Activated CD8-positive, alpha-beta T cell treated with anti-CD3 and anti-CD28 coated beads for 36 hours (primary cell): ENCODE measurements around the gene CRIP2. TPM values are rescaled to one million over a fixed set of nuclear protein-coding genes. Genes with fewer than 3 reads are reported as not detected.

ENCODE experiments used
- ATAC-seq: fragments of 200-7000 bp; cut with Tn5 transposase; one replicate; pipeline ENCODE4 v1.10.0; 2021; ENCODE audit warnings: mild to moderate bottlenecking, moderate library complexity
- CTCF ChIA-PET: fragments of 350-600 bp; sonication (Branson Sonifier 250); formaldehyde crosslinking; loops from one replicate; lab custom pipeline; 2021; ENCODE audit warnings: antibody characterized with exemption; lab: Charles Lee
- POLR2A ChIA-PET: fragments of 350-600 bp; sonication (Branson Sonifier 250); formaldehyde crosslinking; loops from one replicate; lab custom pipeline; 2021; ENCODE audit warnings: antibody characterized with exemption; lab: Charles Lee
- DNase-seq: peaks from one replicate; pipeline ENCODE4 v3.0.0-alpha.2; 2020
- H3K27ac Mint-ChIP-seq: one replicate; pipeline ENCODE4 v1.8.0; 2021; ENCODE audit warnings: mild to moderate bottlenecking, mixed read lengths
- H3K27me3 Mint-ChIP-seq: one replicate; pipeline ENCODE4 v1.8.0; 2021; ENCODE audit warnings: mixed read lengths
- H3K36me3 Mint-ChIP-seq: one replicate; pipeline ENCODE4 v1.8.0; 2021; ENCODE audit warnings: low read depth, mixed read lengths
- H3K4me1 Mint-ChIP-seq: one replicate; pipeline ENCODE4 v1.8.0; 2021; ENCODE audit warnings: low read depth, mixed read lengths
- H3K4me3 Mint-ChIP-seq: one replicate; pipeline ENCODE4 v1.8.0; 2021; ENCODE audit warnings: mild to moderate bottlenecking, moderate library complexity, mixed read lengths
- H3K9me3 Mint-ChIP-seq: one replicate; pipeline ENCODE4 v1.8.0; 2021; ENCODE audit warnings: mixed read lengths
- intact Hi-C: fragments of 100-400 bp; cut with micrococcal nuclease; formaldehyde crosslinking; loops from one replicate; pipeline ENCODE4 v1.10.0; 2022
- total RNA-seq, 2 experiments: library from RNA; stranded (reverse); gene quantifications; one replicate each; pipeline ENCODE4 v1.2.3, GENCODE V29; 2021
- TF ChIP-seq, protein P1 (sequence below): fragments of 200-600 bp; IDR thresholded peaks from one replicate; pipeline ENCODE4 v1.8.0; 2022; ENCODE audit warnings: antibody characterized with exemption, mild to moderate bottlenecking

The CRIP2 gene
- total RNA-seq, 2 experiments from 2014 or later = 0.45 TPM; not detected in 1

GRCh38 chr14:105490572-105491365, 16.1 kb downstream of the CRIP2 start, which contains the start of gene TEDC1:
Gene TEDC1 (plus strand): TSS chr14:105491246. CDS start chr14:105491376, 130 bp downstream.
- H3K36me3 Mint-ChIP-seq = no peaks in the 10 kb centered on the region
- DNase-seq = peak; percentile 100
- ChIA-PET CTCF (interaction anchor here (1.0 to 4.3 kb wide), 21 partner anchors 9 to 672 kb away, joined by 3 to 84 read pairs (median 5); partner anchors contain the start of genes BRF1 and BTBD6), POLR2A (interaction anchor here (1.0 to 3.3 kb wide), 6 partner anchors 9 to 119 kb away, joined by 3 to 24 read pairs (median 3); no protein-coding TSS in a partner anchor)
- H3K4me1 Mint-ChIP-seq = peaks cover 24% of the 10 kb centered on the region
- H3K9me3 Mint-ChIP-seq = no peaks in the 10 kb centered on the region
- peak; percentile 77 for ATAC-seq
- H3K4me3 Mint-ChIP-seq = peak within 1 kb of the TSS; percentile 77
- no peaks in the 10 kb centered on the region for H3K27me3 Mint-ChIP-seq
- intact Hi-C loops = no loop called here
- peak within 1 kb of the TSS; percentile 90 for H3K27ac Mint-ChIP-seq
- TF ChIP-seq, protein P1, sequence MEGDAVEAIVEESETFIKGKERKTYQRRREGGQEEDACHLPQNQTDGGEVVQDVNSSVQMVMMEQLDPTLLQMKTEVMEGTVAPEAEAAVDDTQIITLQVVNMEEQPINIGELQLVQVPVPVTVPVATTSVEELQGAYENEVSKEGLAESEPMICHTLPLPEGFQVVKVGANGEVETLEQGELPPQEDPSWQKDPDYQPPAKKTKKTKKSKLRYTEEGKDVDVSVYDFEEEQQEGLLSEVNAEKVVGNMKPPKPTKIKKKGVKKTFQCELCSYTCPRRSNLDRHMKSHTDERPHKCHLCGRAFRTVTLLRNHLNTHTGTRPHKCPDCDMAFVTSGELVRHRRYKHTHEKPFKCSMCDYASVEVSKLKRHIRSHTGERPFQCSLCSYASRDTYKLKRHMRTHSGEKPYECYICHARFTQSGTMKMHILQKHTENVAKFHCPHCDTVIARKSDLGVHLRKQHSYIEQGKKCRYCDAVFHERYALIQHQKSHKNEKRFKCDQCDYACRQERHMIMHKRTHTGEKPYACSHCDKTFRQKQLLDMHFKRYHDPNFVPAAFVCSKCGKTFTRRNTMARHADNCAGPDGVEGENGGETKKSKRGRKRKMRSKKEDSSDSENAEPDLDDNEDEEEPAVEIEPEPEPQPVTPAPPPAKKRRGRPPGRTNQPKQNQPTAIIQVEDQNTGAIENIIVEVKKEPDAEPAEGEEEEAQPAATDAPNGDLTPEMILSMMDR = peak; percentile 84

- Mint-ChIP-seq H3K27ac (peak overlapping the region; percentile 90), H3K4me3 (peak overlapping the region; percentile 77), H3K4me1 (peaks cover 20% of the 10 kb centered on the region), H3K36me3 (no peaks in the 10 kb centered on the region), H3K27me3 (no peaks in the 10 kb centered on the region), H3K9me3 (no peaks in the 10 kb centered on the region)
- intact Hi-C loops = no loop called here
- CTCF ChIA-PET = interaction anchor here (0.7 to 4.3 kb wide), 6 partner anchors 9 to 121 kb away, joined by 3 to 80 read pairs (median 4); no protein-coding TSS in a partner anchor
- POLR2A ChIA-PET = interaction anchor here (0.7 to 3.3 kb wide), 5 partner anchors 10 to 116 kb away, joined by 3 to 24 read pairs (median 3); no protein-coding TSS in a partner anchor
- DNase-seq = peak; percentile 94
- ATAC-seq = peak; percentile 38
- TF ChIP-seq, protein P1 = no peak
These were observed 16.8 kb downstream of the CRIP2 start for GRCh38 chr14:105491366-105491973.

GRCh38 chr14:105492031-105492970, 17.7 kb downstream of the CRIP2 start:
- Mint-ChIP-seq H3K36me3 (no peaks in the 10 kb centered on the region), H3K4me3 (peak overlapping the region; percentile 77), H3K4me1 (peaks cover 17% of the 10 kb centered on the region), H3K27ac (peak overlapping the region; percentile 85), H3K27me3 (no peaks in the 10 kb centered on the region), H3K9me3 (no peaks in the 10 kb centered on the region)
- CTCF ChIA-PET = interaction anchor here (0.7 to 4.3 kb wide), 7 partner anchors 8 to 121 kb away, joined by 3 to 80 read pairs (median 3); no protein-coding TSS in a partner anchor
- POLR2A ChIA-PET = interaction anchor here (0.7 to 3.3 kb wide), 7 partner anchors 9 to 117 kb away, joined by 3 to 24 read pairs (median 3); no protein-coding TSS in a partner anchor
- intact Hi-C loops = no loop called here
- no peak for ATAC-seq
- TF ChIP-seq, protein P1 = no peak
- DNase-seq = no peak

DNA sequence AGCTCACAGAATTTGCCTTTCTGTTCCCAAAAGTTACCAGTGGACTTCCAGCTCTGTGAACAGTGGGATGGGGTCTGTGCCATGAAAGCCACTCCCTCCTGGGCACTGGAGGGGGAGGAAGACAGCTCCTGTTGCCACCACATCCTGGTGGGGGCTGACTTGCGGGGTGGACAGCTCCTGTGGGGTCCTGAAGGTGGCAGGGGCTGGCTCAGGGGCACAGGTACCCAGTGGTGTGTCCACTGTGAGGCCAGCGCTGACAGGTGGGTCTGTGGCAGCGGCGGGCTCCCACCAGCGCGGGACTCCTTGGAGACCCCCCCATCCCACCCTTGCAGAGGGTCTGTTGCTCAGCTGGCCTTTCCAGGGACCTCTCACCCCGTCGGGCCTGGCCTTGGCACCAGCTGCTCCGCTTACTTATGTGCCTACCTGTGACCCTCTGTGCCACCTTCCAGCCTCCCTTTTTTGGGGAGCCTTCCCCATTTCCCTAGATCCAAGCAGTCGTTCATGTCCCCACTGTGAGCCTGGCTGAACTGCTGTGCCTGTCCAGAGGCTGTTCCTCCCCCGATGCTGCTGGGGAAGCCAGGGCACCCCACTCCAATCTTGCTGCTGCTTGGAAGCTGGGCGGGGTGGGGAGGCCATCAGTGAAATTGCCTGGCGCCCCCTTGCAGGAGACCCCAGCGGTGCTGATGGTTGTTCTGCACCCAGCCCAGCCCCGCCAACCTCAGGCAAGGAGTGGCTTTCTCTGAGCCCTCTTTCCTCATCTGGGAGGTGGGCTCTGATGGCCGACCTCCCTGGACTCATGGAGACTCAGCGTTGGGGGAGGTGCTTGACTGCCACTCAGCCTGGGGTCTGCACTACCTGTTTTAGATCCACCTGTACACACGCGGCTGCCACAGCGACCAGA, 18.6 kb downstream of the CRIP2 start:
- DNase-seq = no peak
- ChIA-PET POLR2A (interaction anchor here (0.7 kb wide), 1 partner anchor 18 kb away, joined by 4 read pairs; no protein-coding TSS in a partner anchor), CTCF (interaction anchor here (1.1 to 4.3 kb wide), 4 partner anchors 12 to 122 kb away, joined by 3 to 80 read pairs (median 6); no protein-coding TSS in a partner anchor)
- Mint-ChIP-seq H3K4me3 (no peak overlapping the region), H3K36me3 (no peaks in the 10 kb centered on the region), H3K4me1 (peaks cover 14% of the 10 kb centered on the region), H3K9me3 (no peaks in the 10 kb centered on the region), H3K27me3 (no peaks in the 10 kb centered on the region), H3K27ac (no peak overlapping the region)
- intact Hi-C loops = no loop called here
- TF ChIP-seq, protein P1 = no peak
- no peak for ATAC-seq
